GM19025 (cell line): ENCODE results near the gene FGD5.

ENCODE experiments used
- ATAC-seq: cut with Tn5 transposase; IDR thresholded peaks from one replicate; pipeline ENCODE4 v1.9.1; 2021; ENCODE audit warnings: mild to moderate bottlenecking, low read depth, moderate library complexity; ENCODE audit not compliant: unreplicated experiment

FGD5 gene

GRCh38 chr3:14789221-14789620 is 29.5 kb upstream of the FGD5 start:
- no peak for ATAC-seq

- no peak for ATAC-seq
Measured at GRCh38 chr3:14789640-14790285, 29.0 kb upstream of the FGD5 start.

- ATAC-seq: no peak
Measured at GRCh38 chr3:14791343-14791945, 27.3 kb upstream of the FGD5 start.

DNA sequence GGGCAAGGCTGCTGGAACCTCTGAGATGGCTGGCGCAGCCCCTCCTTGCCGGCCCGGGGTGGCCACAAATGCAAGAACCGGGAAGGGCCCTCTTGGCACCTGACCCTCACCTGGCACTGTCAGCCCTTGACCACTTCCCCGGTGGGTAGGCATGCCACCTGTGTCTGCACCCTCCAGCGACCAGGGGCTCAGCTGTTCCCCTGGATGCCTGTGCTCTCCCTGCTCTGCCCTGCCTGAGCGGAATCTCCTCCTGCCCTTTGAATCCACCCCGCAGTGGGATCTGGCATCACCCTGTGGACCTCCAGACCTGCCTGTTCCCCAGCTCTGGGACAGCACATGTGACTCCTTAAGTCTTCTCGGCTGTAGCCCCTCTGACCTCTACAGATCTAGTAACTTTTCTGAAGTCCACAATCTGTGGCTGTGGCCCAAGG is 26.1 kb upstream of the FGD5 start:
- no peak for ATAC-seq

DNA sequence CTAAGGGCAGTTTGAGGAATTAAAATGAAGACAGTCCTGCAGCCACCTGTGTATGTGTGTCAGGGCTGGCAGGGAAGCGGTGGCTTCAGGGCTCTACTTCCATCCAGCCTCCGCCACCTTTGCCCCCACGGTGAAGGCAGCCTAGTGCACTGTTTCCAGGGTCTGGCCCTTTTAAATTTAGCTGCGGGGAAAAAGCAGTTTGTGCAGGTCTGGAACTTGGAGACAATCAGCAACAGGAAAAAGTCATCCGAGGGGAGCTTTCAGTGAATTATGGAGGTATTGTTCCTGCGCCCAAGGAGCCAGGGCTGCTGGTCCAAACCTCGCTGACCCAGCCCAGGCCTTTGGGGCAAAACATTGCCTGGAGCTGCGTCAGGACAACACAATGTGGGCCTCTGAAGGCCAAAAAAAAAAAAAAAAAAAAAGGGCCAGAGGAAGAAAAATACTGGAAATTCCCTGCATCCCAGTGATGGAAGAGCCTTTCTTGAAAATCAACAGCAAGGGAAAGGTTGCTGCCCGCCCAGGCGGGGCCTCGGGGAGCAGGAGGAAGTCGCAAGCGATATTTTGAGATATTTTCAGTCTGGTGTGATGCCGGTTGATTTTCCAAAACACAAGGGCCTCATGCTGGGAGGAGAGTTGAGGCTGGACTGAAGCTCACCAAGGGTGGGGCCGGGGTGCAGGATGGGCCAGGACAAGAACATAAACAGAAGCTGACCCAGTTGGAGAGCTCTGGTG is 25.5 kb upstream of the FGD5 start:
- no peak for ATAC-seq

- ATAC-seq: no peak
Measured at GRCh38 chr3:14793858-14794234, 24.9 kb upstream of the FGD5 start.

DNA sequence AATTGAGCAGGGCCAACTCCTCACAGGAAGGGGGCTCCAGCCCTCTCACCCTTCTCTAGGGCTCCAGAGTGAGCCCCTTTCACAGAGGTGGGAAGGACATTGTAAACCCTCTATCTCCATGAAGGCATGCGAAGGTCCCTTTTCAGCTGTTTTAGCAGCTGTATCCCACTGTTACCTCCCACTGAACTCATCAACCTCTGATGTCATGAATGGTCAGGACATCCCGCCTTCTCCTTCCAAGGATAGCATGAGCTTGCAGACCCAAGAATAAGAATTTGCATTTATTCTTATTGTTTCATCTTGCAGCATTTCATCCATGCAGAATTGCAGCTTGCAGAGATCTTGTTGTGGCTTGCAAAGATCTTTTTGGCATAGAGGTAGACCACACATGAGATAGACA is 24.3 kb upstream of the FGD5 start:
- ATAC-seq: no peak

- ATAC-seq: no peak
Measured at GRCh38 chr3:14795996-14796395, 22.8 kb upstream of the FGD5 start.

- ATAC-seq: no peak
Measured at GRCh38 chr3:14796403-14797077, 22.2 kb upstream of the FGD5 start.

DNA sequence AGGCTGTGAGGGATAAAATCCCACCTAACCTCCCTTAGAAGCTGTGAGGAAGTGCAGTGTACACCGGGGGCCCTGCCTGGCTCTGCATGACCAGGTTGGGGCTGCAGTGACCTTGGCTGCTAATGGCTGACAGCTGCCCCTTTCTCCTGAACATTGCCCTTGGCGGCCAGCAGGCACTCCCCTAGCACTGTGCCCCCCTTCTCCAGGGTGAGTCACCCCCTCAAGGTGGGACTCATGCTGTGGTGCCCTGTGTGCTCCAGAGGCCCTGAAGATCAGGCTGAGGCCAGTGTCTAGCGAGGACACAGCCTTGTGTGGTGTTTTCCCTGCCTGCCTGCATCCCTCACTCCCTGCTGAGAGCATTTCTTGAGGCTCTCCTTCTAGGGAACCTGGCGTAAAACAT is 21.0 kb upstream of the FGD5 start:
- ATAC-seq: no peak

DNA sequence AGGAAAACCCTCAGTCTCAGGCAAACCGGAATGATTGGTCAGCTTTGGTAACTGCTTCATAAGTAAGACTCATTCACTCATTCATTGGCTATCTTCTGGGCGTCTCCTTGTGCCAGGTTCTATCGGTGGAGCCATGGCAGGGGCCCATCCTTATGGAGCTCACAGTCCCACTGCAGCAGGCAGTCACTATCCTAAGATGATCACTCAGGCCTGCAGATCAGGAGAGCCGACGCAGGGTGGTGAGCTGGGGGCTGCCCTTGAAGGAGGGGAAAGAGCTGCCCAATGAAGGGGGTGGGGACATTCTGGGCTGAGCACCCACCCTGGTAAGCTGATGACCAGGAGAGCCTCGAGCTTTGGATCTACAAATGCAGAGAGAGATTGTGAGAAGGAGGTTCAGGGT is 20.5 kb upstream of the FGD5 start:
- ATAC-seq: no peak

GRCh38 chr3:14799146-14799545 is 19.6 kb upstream of the FGD5 start:
- ATAC-seq: no peak

- ATAC-seq: no peak
Measured at GRCh38 chr3:14801031-14801430, 17.7 kb upstream of the FGD5 start.

GRCh38 chr3:14801668-14802380 is 16.9 kb upstream of the FGD5 start:
- no peak for ATAC-seq

DNA sequence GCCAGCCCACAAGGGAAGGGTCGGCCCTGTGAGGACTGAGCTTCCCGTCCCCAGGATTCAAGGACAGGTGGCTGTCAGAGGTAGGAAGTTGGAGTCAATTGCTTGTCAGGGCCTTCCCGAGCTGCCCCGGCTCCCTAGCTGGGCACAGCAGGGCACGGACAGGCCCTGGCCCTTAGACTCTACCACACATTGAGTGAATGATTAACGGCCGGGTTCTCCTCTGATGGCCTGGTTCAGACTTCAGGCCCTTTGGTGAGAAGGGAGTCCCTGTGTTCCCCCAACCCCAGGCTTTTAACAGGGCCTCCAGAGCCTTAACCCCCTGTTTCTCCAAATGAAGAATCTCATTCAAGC is 16.4 kb upstream of the FGD5 start:
- no peak for ATAC-seq

DNA sequence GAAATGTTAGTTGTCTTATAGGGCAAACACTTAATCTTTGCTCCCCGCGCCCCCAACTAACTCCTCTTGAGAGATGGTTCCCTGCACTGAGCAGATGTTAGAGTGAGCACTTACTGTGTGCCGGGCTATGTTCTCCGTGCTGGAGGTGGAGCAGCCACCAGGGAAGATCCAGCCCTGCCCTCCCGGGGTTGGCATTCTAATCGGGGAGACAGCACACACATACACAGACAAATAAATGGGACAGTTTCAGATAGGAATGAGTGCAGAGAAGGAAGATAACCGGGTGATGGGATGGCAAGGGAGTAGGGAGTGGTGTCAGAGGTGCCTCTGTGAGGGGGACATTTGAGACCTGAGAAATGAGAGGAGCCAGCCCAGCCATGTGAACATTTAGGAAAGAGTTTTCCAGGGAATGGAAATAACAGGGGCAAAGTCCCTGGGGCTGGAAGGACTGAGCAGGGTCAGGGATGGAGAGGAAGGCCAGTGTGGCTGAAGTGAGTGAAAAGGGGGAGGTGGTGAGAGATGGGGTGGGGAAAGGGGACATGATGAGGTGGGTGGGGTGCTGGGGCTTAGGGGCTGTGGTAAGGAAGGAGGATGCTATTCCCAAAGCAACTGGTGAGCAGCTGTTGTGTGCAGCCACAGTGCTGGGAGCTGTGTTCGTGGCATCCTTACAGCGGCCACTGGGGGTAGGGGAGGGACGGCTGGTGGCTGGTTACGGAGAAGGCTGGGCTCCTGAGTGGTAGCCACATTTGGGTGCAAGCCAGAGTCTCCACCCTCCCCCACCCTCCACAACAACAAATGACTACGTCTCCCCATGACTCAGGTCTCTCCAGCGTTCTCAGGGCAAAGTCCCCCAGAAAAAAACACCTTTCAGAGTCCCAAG is 15.4 kb upstream of the FGD5 start:
- no peak for ATAC-seq

DNA sequence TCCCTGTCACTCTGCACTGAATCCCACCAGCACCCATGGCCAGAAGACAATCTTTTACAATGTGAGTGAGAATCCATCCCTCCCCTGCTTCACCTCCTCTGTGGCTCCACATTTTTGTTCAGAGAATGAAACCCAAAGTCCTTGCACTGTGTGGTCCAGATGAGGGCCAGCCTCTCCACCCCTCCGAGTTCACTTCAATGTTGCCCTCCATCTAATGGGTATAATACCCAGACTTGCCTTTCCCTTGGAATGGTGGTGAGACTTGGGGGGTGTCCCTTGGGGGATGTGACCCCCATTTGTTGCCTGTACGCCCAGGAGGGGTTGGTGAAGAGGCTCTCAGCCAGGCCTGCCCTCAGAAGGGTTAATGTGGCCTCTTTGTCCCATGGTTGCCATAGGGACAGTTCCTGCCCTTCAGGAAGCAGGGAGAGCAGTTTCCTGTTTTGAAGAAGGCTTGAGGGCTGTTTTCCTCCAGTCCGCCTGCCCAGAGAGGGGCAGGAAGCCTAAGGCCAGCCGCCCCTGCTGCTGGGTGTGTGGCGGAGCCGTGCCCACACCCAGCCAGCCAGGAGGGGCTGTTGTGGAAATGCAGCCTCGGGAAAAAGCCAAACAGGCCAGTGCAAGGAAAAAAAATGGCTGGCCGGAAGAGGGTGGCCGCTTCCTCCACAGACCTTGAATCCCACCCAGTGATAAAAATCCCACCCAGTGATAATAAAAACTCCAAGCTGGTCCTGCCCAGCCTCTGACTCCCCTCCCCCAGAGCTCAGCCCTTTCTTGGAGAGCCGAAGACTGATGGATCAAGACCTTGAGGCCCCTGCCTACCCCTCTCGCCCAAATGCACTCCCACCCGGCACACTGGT is 14.6 kb upstream of the FGD5 start:
- ATAC-seq: no peak

GRCh38 chr3:14804835-14805780 is 13.7 kb upstream of the FGD5 start:
- no peak for ATAC-seq
